NB4 (cell line): Measurements from ENCODE around the gene DNAH8.

ENCODE experiments used
- DNase-seq: peaks from one replicate; pipeline ENCODE4 v3.0.0; 2010; ENCODE audit warnings: low read depth
- H3K4me3 ChIP-seq: one replicate; pipeline ENCODE4 v1.5.1; 2011; ENCODE audit warnings: mild to moderate bottlenecking, low read depth, low read length, moderate library complexity
- MYC ChIP-seq: IDR thresholded peaks from 2 replicates; pipeline ENCODE4 v1.6.1; 2011; ENCODE audit warnings: low read depth, low read length
- POLR2A ChIP-seq: IDR thresholded peaks from 2 replicates; pipeline ENCODE4 v1.6.1; 2011; ENCODE audit warnings: mild to moderate bottlenecking; ENCODE audit not compliant: insufficient read length; ENCODE audit errors: extremely low read depth
- TF ChIP-seq, protein P1 (sequence below): IDR thresholded peaks from 2 replicates; pipeline ENCODE4 v1.6.1; 2011; ENCODE audit warnings: low read depth, low read length
- TF ChIP-seq, protein P2 (sequence below): IDR thresholded peaks from one replicate; pipeline ENCODE4 v1.5.1; 2012; ENCODE audit warnings: low read depth, low read length

DNAH8 gene

DNA sequence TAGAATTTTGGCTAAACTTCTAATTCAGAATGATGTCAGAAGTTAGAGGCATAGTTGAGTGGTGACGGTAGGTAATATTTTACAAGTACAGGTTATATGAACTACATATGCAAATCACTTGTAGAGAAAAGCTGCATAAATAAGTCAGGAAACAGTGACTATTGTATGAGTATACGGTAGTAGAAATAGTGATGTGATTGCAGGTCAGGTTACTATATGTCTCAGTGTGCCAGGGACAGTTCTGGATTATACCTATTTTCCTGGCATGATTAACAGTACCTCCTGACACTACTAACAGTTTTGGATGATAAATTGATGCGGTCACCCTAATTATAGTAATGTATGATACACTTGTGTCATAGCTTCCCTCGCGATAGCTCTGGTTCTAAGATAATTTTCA lies 9.2 kb downstream of the DNAH8 start:
- no peak for DNase-seq
- no peak overlapping the region for H3K4me3 ChIP-seq
- TF ChIP-seq, protein P1, sequence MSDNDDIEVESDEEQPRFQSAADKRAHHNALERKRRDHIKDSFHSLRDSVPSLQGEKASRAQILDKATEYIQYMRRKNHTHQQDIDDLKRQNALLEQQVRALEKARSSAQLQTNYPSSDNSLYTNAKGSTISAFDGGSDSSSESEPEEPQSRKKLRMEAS, result no peak
- TF ChIP-seq MYC (no peak), POLR2A (no peak)
- TF ChIP-seq, protein P2, sequence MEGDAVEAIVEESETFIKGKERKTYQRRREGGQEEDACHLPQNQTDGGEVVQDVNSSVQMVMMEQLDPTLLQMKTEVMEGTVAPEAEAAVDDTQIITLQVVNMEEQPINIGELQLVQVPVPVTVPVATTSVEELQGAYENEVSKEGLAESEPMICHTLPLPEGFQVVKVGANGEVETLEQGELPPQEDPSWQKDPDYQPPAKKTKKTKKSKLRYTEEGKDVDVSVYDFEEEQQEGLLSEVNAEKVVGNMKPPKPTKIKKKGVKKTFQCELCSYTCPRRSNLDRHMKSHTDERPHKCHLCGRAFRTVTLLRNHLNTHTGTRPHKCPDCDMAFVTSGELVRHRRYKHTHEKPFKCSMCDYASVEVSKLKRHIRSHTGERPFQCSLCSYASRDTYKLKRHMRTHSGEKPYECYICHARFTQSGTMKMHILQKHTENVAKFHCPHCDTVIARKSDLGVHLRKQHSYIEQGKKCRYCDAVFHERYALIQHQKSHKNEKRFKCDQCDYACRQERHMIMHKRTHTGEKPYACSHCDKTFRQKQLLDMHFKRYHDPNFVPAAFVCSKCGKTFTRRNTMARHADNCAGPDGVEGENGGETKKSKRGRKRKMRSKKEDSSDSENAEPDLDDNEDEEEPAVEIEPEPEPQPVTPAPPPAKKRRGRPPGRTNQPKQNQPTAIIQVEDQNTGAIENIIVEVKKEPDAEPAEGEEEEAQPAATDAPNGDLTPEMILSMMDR, result no peak

DNA sequence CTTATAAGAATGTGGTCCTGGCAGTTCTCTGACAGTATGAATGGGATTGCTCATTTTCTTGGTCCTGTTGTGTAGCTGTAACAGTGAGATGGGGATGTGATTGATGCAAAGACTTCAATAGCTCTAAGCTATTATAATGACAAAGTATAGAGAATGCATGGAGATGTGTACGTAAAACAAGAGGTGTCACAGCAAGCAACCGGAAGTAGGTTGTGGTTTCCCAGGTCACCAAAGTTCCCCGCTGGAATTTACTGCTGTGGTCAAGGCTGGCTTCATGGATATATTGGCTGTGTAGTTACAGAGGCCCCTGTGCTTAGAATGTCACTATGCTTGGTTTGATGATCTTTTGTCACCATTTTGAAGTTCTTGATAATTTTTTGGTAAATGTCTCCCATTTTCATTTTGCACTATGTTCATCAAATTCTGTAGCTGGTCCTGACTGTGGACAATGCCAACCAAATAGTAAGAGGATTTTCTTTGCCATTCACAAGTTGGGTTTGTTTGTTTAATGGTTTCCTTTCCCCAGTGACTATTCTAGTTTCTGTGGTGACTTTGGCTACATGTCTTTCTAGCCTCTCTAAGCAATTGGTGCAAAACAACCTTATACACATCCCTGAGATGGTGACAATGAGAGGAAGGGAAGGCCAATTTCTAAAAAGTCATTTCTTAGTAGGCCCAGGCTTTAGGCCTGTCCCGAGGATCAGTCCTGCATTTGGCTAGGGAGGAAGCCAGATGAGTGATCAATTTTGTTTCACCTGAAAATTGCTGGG lies 10.5 kb downstream of the DNAH8 start:
- DNase-seq, result no peak
- no peak for TF ChIP-seq MYC
- TF ChIP-seq, protein P1, result no peak
- no peak overlapping the region for H3K4me3 ChIP-seq

DNA sequence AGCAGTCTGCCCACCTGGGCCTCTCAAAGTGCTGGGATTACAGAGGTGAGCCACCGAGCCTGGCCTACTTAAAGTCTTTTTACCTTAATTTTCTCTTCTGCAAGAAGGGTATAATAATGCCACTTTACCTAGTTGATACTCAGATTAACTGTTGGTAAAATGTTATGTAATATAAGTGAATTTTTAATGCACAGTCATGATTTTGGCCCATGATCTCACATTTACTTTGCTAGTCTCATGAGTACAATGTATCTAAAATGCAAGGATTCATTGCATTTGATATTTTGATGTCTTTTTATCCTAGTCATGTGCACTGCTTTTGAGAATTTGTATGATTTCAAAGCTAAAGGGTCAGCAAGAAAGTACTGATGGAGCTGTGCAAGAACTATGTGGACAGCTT lies 13.1 kb downstream of the DNAH8 start:
- TF ChIP-seq MYC (no peak), POLR2A (no peak)
- TF ChIP-seq, protein P2, result no peak
- TF ChIP-seq, protein P1, result no peak
- H3K4me3 ChIP-seq, result no peak overlapping the region
- DNase-seq, result no peak

DNA sequence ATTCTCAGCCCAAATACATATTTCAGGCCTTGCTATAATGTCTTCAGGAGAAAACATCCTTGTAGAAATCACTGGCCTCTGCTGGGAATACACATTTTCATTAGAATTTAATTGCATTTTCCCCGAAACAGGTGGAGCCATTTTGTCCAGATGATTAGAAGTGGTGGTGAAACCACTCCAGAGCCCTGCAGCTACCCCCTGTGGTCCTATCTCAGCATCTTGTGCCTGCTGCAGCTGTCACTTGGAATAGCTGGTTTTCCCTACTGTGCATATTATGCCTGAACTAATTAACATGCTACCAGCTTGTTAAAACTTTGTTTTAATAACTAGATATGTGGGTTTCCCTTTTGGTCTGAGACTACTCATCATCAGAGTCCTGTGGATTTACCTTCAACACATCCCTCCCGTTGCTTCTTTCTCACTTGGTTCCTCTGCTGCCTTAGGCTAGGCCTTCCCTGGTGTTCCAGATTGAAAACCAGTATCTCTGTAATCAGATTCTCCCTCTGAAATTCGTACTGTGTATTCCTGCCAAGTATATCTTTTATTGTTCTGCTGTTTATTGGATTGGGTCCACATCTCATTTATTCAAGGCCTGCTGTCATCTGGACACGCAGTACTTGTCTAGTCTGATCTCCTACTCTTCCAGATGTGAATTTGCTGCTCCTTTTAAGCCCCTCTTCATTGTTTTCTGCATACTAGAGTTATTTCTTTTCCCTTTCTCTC lies 15.2 kb downstream of the DNAH8 start:
- no peak for DNase-seq

DNA sequence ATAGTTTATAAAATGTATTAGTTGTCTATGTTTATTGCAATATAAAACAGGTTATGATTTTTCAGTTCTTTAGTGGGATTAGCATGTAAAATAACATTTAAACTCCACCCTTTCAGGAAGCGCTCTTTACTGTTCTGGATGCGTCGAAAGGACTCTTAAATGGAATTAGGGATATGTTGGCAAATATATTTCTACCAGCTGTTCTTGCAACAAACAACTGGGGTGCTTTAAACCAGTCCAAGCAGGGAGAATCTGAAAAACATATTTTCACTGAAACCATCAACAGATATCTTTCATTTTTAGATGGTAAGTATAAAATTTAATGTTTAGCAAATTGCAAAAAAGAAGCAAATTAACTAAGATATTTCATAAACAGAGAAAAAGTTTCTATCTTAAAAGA lies 21.8 kb downstream of the DNAH8 start:
- no peak overlapping the region for H3K4me3 ChIP-seq
- no peak for DNase-seq
- TF ChIP-seq, protein P2, result no peak
- TF ChIP-seq, protein P1, result no peak
- TF ChIP-seq POLR2A (no peak), MYC (no peak)

More for the DNA sequence above, 15.2 kb downstream of the DNAH8 start:
- H3K4me3 ChIP-seq, result no peak overlapping the region
- no peak for TF ChIP-seq POLR2A
- TF ChIP-seq MYC, result no peak
- TF ChIP-seq, protein P1, result no peak
- TF ChIP-seq, protein P2, result no peak

DNA sequence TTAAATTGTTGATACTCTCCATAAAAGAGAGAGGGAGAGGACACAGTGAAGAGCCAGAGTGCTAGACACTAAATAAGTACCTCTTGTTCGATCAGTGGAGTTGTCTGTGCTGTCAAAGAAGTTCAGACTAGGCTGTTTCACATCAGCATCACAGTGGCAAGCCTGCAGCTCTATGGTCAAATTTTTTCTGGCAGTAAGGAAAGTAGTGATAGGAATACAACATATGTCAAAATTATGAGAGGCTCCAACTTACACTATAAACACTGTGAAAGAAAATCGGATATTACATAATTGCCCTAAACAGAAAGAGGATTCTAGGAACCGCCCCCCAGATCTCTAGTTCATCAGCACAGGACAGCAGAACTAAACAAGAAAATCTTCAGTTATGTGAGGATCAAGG lies 23.1 kb downstream of the DNAH8 start:
- TF ChIP-seq POLR2A (no peak), MYC (no peak)
- TF ChIP-seq, protein P1, result no peak
- TF ChIP-seq, protein P2, result no peak
- DNase-seq, result no peak

More for the DNA sequence above, 23.1 kb downstream of the DNAH8 start:
- H3K4me3 ChIP-seq, result no peak overlapping the region
